ENCODE measurements around the gene SMAD4. TPM values are rescaled to one million over a fixed set of nuclear protein-coding genes. Genes with fewer than 3 reads are reported as not detected.
A peak's percentile ranks its signal among the peaks of the same experiment; 100 is the strongest.

SMAD4 gene
- total and polyA plus RNA-seq, 7 donors: 16.4 to 143 (median 106) TPM

GRCh38 chr18:51039138-51040112, 9.4 kb downstream of the SMAD4 start:
- H3K27ac ChIP-seq: peak overlapping the region in 2 of 4 donors; percentile 19 to 30

GRCh38 chr18:51041677-51042352, 11.8 kb downstream of the SMAD4 start:
- peaks cover 0 to 2% (median 0%) of the 10 kb centered on the region in 4 donors for H3K36me3 ChIP-seq
- intact Hi-C loops (cut with DNase I): no loop called here
- no peaks in the 10 kb centered on the region for H3K27me3 ChIP-seq
- H3K4me1 ChIP-seq: peaks cover 0 to 94% (median 88%) of the 10 kb centered on the region in 4 donors
- H3K9me3 ChIP-seq: no peaks in the 10 kb centered on the region
- TF ChIP-seq EP300 (IDR thresholded peaks at IDR 0.05) (no peak), POLR2A (IDR thresholded peaks at IDR 0.05) (no peak), POLR2AphosphoS5 (IDR thresholded peaks at IDR 0.05) (no peak)
- TF ChIP-seq, protein P1, sequence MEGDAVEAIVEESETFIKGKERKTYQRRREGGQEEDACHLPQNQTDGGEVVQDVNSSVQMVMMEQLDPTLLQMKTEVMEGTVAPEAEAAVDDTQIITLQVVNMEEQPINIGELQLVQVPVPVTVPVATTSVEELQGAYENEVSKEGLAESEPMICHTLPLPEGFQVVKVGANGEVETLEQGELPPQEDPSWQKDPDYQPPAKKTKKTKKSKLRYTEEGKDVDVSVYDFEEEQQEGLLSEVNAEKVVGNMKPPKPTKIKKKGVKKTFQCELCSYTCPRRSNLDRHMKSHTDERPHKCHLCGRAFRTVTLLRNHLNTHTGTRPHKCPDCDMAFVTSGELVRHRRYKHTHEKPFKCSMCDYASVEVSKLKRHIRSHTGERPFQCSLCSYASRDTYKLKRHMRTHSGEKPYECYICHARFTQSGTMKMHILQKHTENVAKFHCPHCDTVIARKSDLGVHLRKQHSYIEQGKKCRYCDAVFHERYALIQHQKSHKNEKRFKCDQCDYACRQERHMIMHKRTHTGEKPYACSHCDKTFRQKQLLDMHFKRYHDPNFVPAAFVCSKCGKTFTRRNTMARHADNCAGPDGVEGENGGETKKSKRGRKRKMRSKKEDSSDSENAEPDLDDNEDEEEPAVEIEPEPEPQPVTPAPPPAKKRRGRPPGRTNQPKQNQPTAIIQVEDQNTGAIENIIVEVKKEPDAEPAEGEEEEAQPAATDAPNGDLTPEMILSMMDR (IDR thresholded peaks at IDR 0.05): no peak
- no peak for DNase-seq
- H3K4me3 ChIP-seq: no peak overlapping the region
- 98 to 99% methylated on average over 3 of the region's 3 CpGs for WGBS, 2 donors
- H3K27ac ChIP-seq: no peak overlapping the region

More at GRCh38 chr18:51039138-51040112, 9.4 kb downstream of the SMAD4 start:
- Histone ChIP-seq H3K27me3 (no peaks in the 10 kb centered on the region), H3K36me3 (no peaks in the 10 kb centered on the region), H3K4me1 (peaks cover 0 to 100% (median 93%) of the 10 kb centered on the region in 4 donors), H3K9me3 (no peaks in the 10 kb centered on the region), H3K4me3 (no peak overlapping the region)
- intact Hi-C loops (cut with DNase I): no loop called here
- no peak for TF ChIP-seq POLR2AphosphoS5 (IDR thresholded peaks at IDR 0.05)
- TF ChIP-seq, protein P1 (IDR thresholded peaks at IDR 0.05): no peak
- WGBS, 2 donors: 27 to 47% methylated on average over 8 of the region's 8 CpGs
- no peak for DNase-seq

DNA sequence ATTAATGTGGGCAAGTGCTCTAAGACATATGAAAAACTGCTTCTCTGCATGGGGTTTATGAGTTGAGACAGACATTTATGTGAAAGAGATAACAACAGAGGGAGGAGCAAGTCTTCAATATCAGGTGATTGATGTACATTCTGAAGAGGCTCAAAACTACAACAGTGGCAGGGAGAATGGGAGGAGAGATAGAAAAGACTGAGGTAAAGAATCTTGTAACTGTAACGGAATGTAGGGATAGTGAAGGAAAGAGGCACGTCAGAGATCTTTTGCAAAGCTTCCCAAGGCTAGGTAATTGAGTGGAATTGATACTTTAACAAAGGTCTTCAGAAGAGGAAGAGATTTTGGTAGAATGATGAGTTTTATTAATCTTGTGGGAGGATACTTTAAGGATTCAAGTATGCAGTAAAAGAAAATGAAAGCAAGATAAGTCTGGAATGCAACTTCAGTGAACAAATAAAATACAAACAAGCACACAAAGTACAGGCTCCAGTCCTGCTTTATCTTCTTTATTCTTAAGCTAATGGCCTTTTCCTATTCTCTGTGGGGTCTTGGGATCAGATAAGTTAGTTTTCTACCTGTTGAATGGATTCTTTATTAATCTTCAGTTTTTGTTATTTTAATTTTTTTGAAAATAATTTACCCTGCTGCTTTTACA, 15.0 kb downstream of the SMAD4 start:
- Histone ChIP-seq H3K36me3 (peaks cover 0 to 34% (median 3%) of the 10 kb centered on the region in 4 donors), H3K4me1 (peaks cover 0 to 61% (median 57%) of the 10 kb centered on the region in 4 donors), H3K27ac (peak overlapping the region in 2 of 4 donors; percentile 37 to 47), H3K27me3 (no peaks in the 10 kb centered on the region), H3K4me3 (no peak overlapping the region), H3K9me3 (no peaks in the 10 kb centered on the region)
- DNase-seq: no peak
- intact Hi-C loops (cut with DNase I): no loop called here
- TF ChIP-seq, protein P1 (IDR thresholded peaks at IDR 0.05): no peak
- TF ChIP-seq POLR2A (IDR thresholded peaks at IDR 0.05): no peak
- TF ChIP-seq POLR2AphosphoS5 (IDR thresholded peaks at IDR 0.05): no peak
- no peak for TF ChIP-seq EP300 (IDR thresholded peaks at IDR 0.05)
- 19 to 46% methylated on average over 2 of the region's 2 CpGs for WGBS, 2 donors

- no peak overlapping the region for H3K27ac ChIP-seq
- DNase-seq: no peak
- 95 to 98% methylated on average over 1 of the region's 1 CpG for WGBS, 2 donors
- intact Hi-C loops (cut with DNase I): no loop called here
- H3K4me3 ChIP-seq: no peak overlapping the region
- H3K27me3 ChIP-seq: no peaks in the 10 kb centered on the region
- H3K9me3 ChIP-seq: no peaks in the 10 kb centered on the region
- H3K4me1 ChIP-seq: peaks cover 0 to 51% (median 34%) of the 10 kb centered on the region in 4 donors
- TF ChIP-seq EP300 (IDR thresholded peaks at IDR 0.05) (no peak), POLR2A (IDR thresholded peaks at IDR 0.05) (no peak), POLR2AphosphoS5 (IDR thresholded peaks at IDR 0.05) (no peak)
- TF ChIP-seq, protein P1 (IDR thresholded peaks at IDR 0.05): no peak
- H3K36me3 ChIP-seq: peaks cover 0 to 52% (median 3%) of the 10 kb centered on the region in 4 donors
These were observed 18.2 kb downstream of the SMAD4 start for GRCh38 chr18:51048190-51048589.
